H1 (cell line): ENCODE results near the gene EIF2S2.
"Not testable (repeated sequence)": the region's sequence is repeated elsewhere in the genome, so short reads cannot be mapped to it uniquely, and the experiment has no call there.

ENCODE experiments used
- EP300 ChIP-seq, 2 experiments: IDR thresholded peaks; 1 replicate in 1 of 2; 2 replicates in 1 of 2; pipeline ENCODE4 v1.6.1; 2011 to 2012; ENCODE audit warnings: low read depth in 2 of 2, low read length in 2 of 2, mild to moderate bottlenecking in 2 of 2, borderline replicate concordance in 1 of 2, inconsistent platforms in 1 of 2, moderate library complexity in 1 of 2
- EZH2 ChIP-seq: fragments of 200-600 bp; sonication (generic); IDR thresholded peaks from 2 replicates; pipeline ENCODE4 v1.7.1; 2012; ENCODE audit warnings: low read depth, mild to moderate bottlenecking, moderate library complexity, low read length, inconsistent platforms; ENCODE audit not compliant: severe bottlenecking
- HDAC2 ChIP-seq, 2 experiments: fragments of 300-600 bp in 1 of 2; sonication (generic) in 1 of 2; IDR thresholded peaks; 2 replicates each; pipeline ENCODE4 v1.6.1; 2011 to 2012; ENCODE audit warnings: low read depth in 2 of 2, low read length in 2 of 2, mild to moderate bottlenecking in 2 of 2, moderate library complexity in 2 of 2, borderline replicate concordance in 1 of 2, inconsistent platforms in 1 of 2
- JUND ChIP-seq: IDR thresholded peaks from 2 replicates; pipeline ENCODE4 v1.6.1; 2011; ENCODE audit warnings: mild to moderate bottlenecking, improper control_type of control experiment, low read length
- POU5F1 ChIP-seq: IDR thresholded peaks from 2 replicates; pipeline ENCODE4 v1.6.1; 2011; ENCODE audit warnings: low read depth, mild to moderate bottlenecking, low read length, moderate library complexity
- SP1 ChIP-seq: IDR thresholded peaks from 2 replicates; pipeline ENCODE4 v1.6.1; 2011; ENCODE audit warnings: low read depth, low read length
- USF2 ChIP-seq: IDR thresholded peaks from 2 replicates; pipeline ENCODE4 v1.6.1; 2011; ENCODE audit warnings: low read length, improper control_type of control experiment
- ZNF274 ChIP-seq: IDR thresholded peaks from 2 replicates; pipeline ENCODE4 v1.7.0; 2012; ENCODE audit warnings: low read length, borderline replicate concordance; ENCODE audit errors: extremely low read depth
- TF ChIP-seq, protein P1 (sequence below): IDR thresholded peaks from 2 replicates; pipeline ENCODE4 v1.6.1; 2012; ENCODE audit warnings: low read length, inconsistent platforms
- TF ChIP-seq, protein P2 (sequence below), 3 experiments: IDR thresholded peaks; 1 replicate in 2 of 3; 2 replicates in 1 of 3; pipeline versions ENCODE4 v1.5.1 to v1.6.1; 2011; ENCODE audit warnings: low read length in 3 of 3, mild to moderate bottlenecking in 3 of 3, inconsistent platforms in 2 of 3, low read depth in 1 of 3, moderate library complexity in 1 of 3; ENCODE audit not compliant: insufficient read depth in 1 of 3; ENCODE audit errors: control extremely low read depth in 1 of 3

- TF ChIP-seq, protein P1, sequence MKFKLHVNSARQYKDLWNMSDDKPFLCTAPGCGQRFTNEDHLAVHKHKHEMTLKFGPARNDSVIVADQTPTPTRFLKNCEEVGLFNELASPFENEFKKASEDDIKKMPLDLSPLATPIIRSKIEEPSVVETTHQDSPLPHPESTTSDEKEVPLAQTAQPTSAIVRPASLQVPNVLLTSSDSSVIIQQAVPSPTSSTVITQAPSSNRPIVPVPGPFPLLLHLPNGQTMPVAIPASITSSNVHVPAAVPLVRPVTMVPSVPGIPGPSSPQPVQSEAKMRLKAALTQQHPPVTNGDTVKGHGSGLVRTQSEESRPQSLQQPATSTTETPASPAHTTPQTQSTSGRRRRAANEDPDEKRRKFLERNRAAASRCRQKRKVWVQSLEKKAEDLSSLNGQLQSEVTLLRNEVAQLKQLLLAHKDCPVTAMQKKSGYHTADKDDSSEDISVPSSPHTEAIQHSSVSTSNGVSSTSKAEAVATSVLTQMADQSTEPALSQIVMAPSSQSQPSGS = not testable (repeated sequence)
- TF ChIP-seq, protein P2, sequence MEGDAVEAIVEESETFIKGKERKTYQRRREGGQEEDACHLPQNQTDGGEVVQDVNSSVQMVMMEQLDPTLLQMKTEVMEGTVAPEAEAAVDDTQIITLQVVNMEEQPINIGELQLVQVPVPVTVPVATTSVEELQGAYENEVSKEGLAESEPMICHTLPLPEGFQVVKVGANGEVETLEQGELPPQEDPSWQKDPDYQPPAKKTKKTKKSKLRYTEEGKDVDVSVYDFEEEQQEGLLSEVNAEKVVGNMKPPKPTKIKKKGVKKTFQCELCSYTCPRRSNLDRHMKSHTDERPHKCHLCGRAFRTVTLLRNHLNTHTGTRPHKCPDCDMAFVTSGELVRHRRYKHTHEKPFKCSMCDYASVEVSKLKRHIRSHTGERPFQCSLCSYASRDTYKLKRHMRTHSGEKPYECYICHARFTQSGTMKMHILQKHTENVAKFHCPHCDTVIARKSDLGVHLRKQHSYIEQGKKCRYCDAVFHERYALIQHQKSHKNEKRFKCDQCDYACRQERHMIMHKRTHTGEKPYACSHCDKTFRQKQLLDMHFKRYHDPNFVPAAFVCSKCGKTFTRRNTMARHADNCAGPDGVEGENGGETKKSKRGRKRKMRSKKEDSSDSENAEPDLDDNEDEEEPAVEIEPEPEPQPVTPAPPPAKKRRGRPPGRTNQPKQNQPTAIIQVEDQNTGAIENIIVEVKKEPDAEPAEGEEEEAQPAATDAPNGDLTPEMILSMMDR (IDR thresholded peaks at IDR 0.05; ENCODE audit: control extremely low read depth in 1 of 3, insufficient read depth in 1 of 3, low read depth in 1 of 3, low read length in 3 of 3) = not testable (repeated sequence)
- not testable (repeated sequence) for TF ChIP-seq ZNF274; HDAC2 (IDR thresholded peaks at IDR 0.05; ENCODE audit: borderline replicate concordance in 1 of 2, low read depth in 2 of 2, low read length in 2 of 2); JUND; EP300 (IDR thresholded peaks at IDR 0.05; ENCODE audit: borderline replicate concordance in 1 of 2, low read depth in 2 of 2, low read length in 2 of 2); EZH2; USF2; POU5F1; SP1
Measured at GRCh38 chr20:34132943-34133342, 20.9 kb upstream of the EIF2S2 start.
